Measurements from ENCODE around the gene NLRP14. TPM values are rescaled to one million over a fixed set of nuclear protein-coding genes. Genes with fewer than 3 reads are reported as not detected.

NLRP14 gene
- total and polyA plus RNA-seq, 2 of the 8 experiments (the other 6 are each of a cell fraction or from before 2014, with no cell fraction given), result 0.05 TPM; not detected in 1

- TF ChIP-seq HDAC6 (IDR thresholded peaks at IDR 0.05; ENCODE audit: low read depth, low read length), result no peak
- no peak for TF ChIP-seq CHD1 (IDR thresholded peaks at IDR 0.05; ENCODE audit: low read depth, low read length)
- no peak for TF ChIP-seq USF2 (IDR thresholded peaks at IDR 0.05; ENCODE audit: low read length)
- no peak for TF ChIP-seq CTCF (IDR thresholded peaks at IDR 0.05; ENCODE audit: control extremely low read depth in 1 of 3, insufficient read depth in 1 of 3, low read depth in 1 of 3, low read length in 3 of 3)
- no peak for TF ChIP-seq SP1 (IDR thresholded peaks at IDR 0.05; ENCODE audit: low read depth, low read length)
- no peak for TF ChIP-seq RAD21 (IDR thresholded peaks at IDR 0.05 in 1 of 2, conservative IDR thresholded peaks at IDR 0.05 in 1 of 2; ENCODE audit: low read depth in 2 of 2, low read length in 2 of 2)
- TF ChIP-seq SIN3A (conservative IDR thresholded peaks at IDR 0.05 in 1 of 2, IDR thresholded peaks at IDR 0.05 in 1 of 2; ENCODE audit: low read depth in 1 of 2, low read length in 2 of 2), result no peak
- no peak for TF ChIP-seq POU5F1 (IDR thresholded peaks at IDR 0.05; ENCODE audit: low read depth, low read length)
- no peak for TF ChIP-seq BCL11A (IDR thresholded peaks at IDR 0.05; ENCODE audit: low read depth in 2 of 2, low read length in 2 of 2)
These were observed 27.5 kb upstream of the NLRP14 start (continued) for GRCh38 chr11:6992457-6993417.
